HG03571 (cell line): ENCODE data around the gene SVOPL.

ENCODE experiments used
- ATAC-seq: cut with Tn5 transposase; IDR thresholded peaks from one replicate; pipeline ENCODE4 v1.9.1; 2021; ENCODE audit not compliant: unreplicated experiment

Gene SVOPL

GRCh38 chr7:138610671-138611170 is 90.4 kb downstream of the SVOPL start:
- no peak for ATAC-seq

- ATAC-seq: no peak
Measured at GRCh38 chr7:138608275-138608674, 92.9 kb downstream of the SVOPL start.

GRCh38 chr7:138607216-138608126 is 93.7 kb downstream of the SVOPL start:
- no peak for ATAC-seq

- no peak for ATAC-seq
Measured at GRCh38 chr7:138606236-138606635, 94.9 kb downstream of the SVOPL start.

GRCh38 chr7:138603549-138604318 is 97.4 kb downstream of the SVOPL start:
- no peak for ATAC-seq

GRCh38 chr7:138602451-138602850 is 98.7 kb downstream of the SVOPL start:
- no peak for ATAC-seq

GRCh38 chr7:138595454-138595853 is 105.7 kb downstream of the SVOPL start:
- ATAC-seq: no peak

- no peak for ATAC-seq
Measured at GRCh38 chr7:138590154-138590553, 111.0 kb downstream of the SVOPL start.

GRCh38 chr7:138588986-138589385 is 112.2 kb downstream of the SVOPL start:
- ATAC-seq: no peak

GRCh38 chr7:138587485-138587884 is 113.7 kb downstream of the SVOPL start:
- ATAC-seq: no peak

GRCh38 chr7:138585283-138585993 is 115.7 kb downstream of the SVOPL start:
- no peak for ATAC-seq

GRCh38 chr7:138584696-138585095 is 116.5 kb downstream of the SVOPL start:
- no peak for ATAC-seq

- ATAC-seq: no peak
Measured at GRCh38 chr7:138584283-138584682, 116.9 kb downstream of the SVOPL start.

- no peak for ATAC-seq
Measured at GRCh38 chr7:138581065-138581464, 120.1 kb downstream of the SVOPL start.

GRCh38 chr7:138579671-138580070 is 121.5 kb downstream of the SVOPL start:
- no peak for ATAC-seq

- ATAC-seq: no peak
Measured at GRCh38 chr7:138579136-138579535, 122.0 kb downstream of the SVOPL start.

- ATAC-seq: no peak
Measured at GRCh38 chr7:138575897-138576428, 125.2 kb downstream of the SVOPL start.

- ATAC-seq: no peak
Measured at GRCh38 chr7:138573741-138574140, 127.4 kb downstream of the SVOPL start.

GRCh38 chr7:138570715-138571114 is 130.4 kb downstream of the SVOPL start:
- ATAC-seq: no peak

GRCh38 chr7:138569418-138569817 is 131.7 kb downstream of the SVOPL start:
- ATAC-seq: no peak

GRCh38 chr7:138568655-138569054 is 132.5 kb downstream of the SVOPL start:
- no peak for ATAC-seq
